Measurements from ENCODE around the gene CELSR2.

The CELSR2 gene

GRCh38 chr1:109213824-109214693, 35.3 kb upstream of the CELSR2 start, which contains the start of gene SARS1 (continued):
- TF ChIP-seq SP2 (tag by site-specific recombination; IDR thresholded peaks at IDR 0.05) (peak; percentile 81), ZNF792 (tag by site-specific recombination; IDR thresholded peaks at IDR 0.05) (0 out of 2 replicates have a peak, but pooled peaks have one; percentile 76), HOXD13 (CRISPR knock-in tag; IDR thresholded peaks at IDR 0.05; ENCODE audit: borderline replicate concordance) (0 out of 2 replicates have a peak, but pooled peaks have one; percentile 14), YY1 (tag by site-specific recombination; IDR thresholded peaks at IDR 0.05) (0 out of 2 replicates have a peak, but pooled peaks have one; percentile 12), ZNF112 (tag by site-specific recombination; IDR thresholded peaks at IDR 0.05) (no peak), RBAK (tag by site-specific recombination; IDR thresholded peaks at IDR 0.05) (no peak), PBX3 (CRISPR knock-in tag; IDR thresholded peaks at IDR 0.05) (no peak), ZNF707 (tag by site-specific recombination; IDR thresholded peaks at IDR 0.05) (no peak), IKZF3 (tag by site-specific recombination; IDR thresholded peaks at IDR 0.05) (peak; percentile 69), ZNF704 (tag by site-specific recombination; IDR thresholded peaks at IDR 0.05) (no peak), KLF8 (tag by site-specific recombination; IDR thresholded peaks at IDR 0.05) (peak; percentile 76; the same call in 1 of the 2 replicates), ZSCAN5A (tag by site-specific recombination; IDR thresholded peaks at IDR 0.05) (no peak), MEIS1 (CRISPR knock-in tag; IDR thresholded peaks at IDR 0.05; ENCODE audit: borderline replicate concordance) (no peak), TRIM28 (IDR thresholded peaks at IDR 0.05; ENCODE audit: borderline replicate concordance, low read length) (no peak), ZNF19 (tag by site-specific recombination; IDR thresholded peaks at IDR 0.05; ENCODE audit: low read depth) (no peak), ZFP3 (tag by site-specific recombination; IDR thresholded peaks at IDR 0.05; ENCODE audit: low read depth) (no peak), GLI2 (tag by site-specific recombination; IDR thresholded peaks at IDR 0.05; ENCODE audit: borderline replicate concordance, low read depth) (no peak), ZNF394 (tag by site-specific recombination; IDR thresholded peaks at IDR 0.05; ENCODE audit: borderline replicate concordance) (no peak), ZNF26 (tag by site-specific recombination; IDR thresholded peaks at IDR 0.05) (no peak), SCRT1 (tag by site-specific recombination; IDR thresholded peaks at IDR 0.05; ENCODE audit: borderline replicate concordance) (no peak), ZNF530 (tag by site-specific recombination; IDR thresholded peaks at IDR 0.05; ENCODE audit: low read depth) (no peak), KLF9 (tag by site-specific recombination; IDR thresholded peaks at IDR 0.05; ENCODE audit: low read depth) (peak; percentile 93; the same call in 1 of the 2 replicates), ZNF658 (tag by site-specific recombination; IDR thresholded peaks at IDR 0.05) (no peak), ZNF16 (tag by site-specific recombination; IDR thresholded peaks at IDR 0.05; ENCODE audit: low read depth) (no peak), ZEB2 (tag by site-specific recombination; IDR thresholded peaks at IDR 0.05) (no peak; the same call in 1 of the 2 replicates), REPIN1 (tag by site-specific recombination; IDR thresholded peaks at IDR 0.05; ENCODE audit: low read depth) (no peak), ZNF366 (tag by site-specific recombination; conservative IDR thresholded peaks at IDR 0.05) (0 out of 2 replicates have a peak, but pooled peaks have one; percentile 13), OSR2 (tag by site-specific recombination; IDR thresholded peaks at IDR 0.05) (no peak), ZNF529 (tag by site-specific recombination; IDR thresholded peaks at IDR 0.05; ENCODE audit: insufficient replicate concordance) (no peak), ZBTB20 (tag by site-specific recombination; IDR thresholded peaks at IDR 0.05) (peak; percentile 54; the same call in 1 of the 2 replicates), ZBTB26 (tag by site-specific recombination; optimal IDR thresholded peaks at IDR 0.05) (peak; percentile 78)
